ENCODE measurements around the gene AHSG.
"Not testable (repeated sequence)": the region's sequence is repeated elsewhere in the genome, so short reads cannot be mapped to it uniquely, and the experiment has no call there.

AHSG gene

GRCh38 chr3:186617036-186617946 is 4.4 kb downstream of the AHSG start:
- DNase-seq (ENCODE audit: low spot score), result peak; percentile 89

- DNase-seq (ENCODE audit: low spot score), result no peak
These were observed 5.6 kb downstream of the AHSG start for GRCh38 chr3:186618318-186618938.

GRCh38 chr3:186619787-186620212 is 6.9 kb downstream of the AHSG start:
- no peak for DNase-seq (ENCODE audit: low spot score)

- DNase-seq (ENCODE audit: low spot score), result no peak
These were observed 7.6 kb downstream of the AHSG start for GRCh38 chr3:186620213-186621092.

- DNase-seq (ENCODE audit: low spot score), result no peak
These were observed 9.2 kb downstream of the AHSG start for GRCh38 chr3:186621894-186622650.

GRCh38 chr3:186622651-186623310 is 9.9 kb downstream of the AHSG start:
- DNase-seq (ENCODE audit: low spot score), result no peak

GRCh38 chr3:186624598-186624997 is 11.7 kb downstream of the AHSG start:
- no peak for DNase-seq (ENCODE audit: low spot score)

- no peak for DNase-seq (ENCODE audit: low spot score)
These were observed 12.8 kb downstream of the AHSG start for GRCh38 chr3:186625600-186626042.

GRCh38 chr3:186626254-186626847 is 13.5 kb downstream of the AHSG start:
- no peak for DNase-seq (ENCODE audit: low spot score)

- no peak for DNase-seq (ENCODE audit: low spot score)
These were observed 15.1 kb downstream of the AHSG start for GRCh38 chr3:186627852-186628414.

GRCh38 chr3:186628756-186629155 is 15.9 kb downstream of the AHSG start:
- DNase-seq (ENCODE audit: low spot score), result no peak

GRCh38 chr3:186630950-186631641 is 18.2 kb downstream of the AHSG start:
- DNase-seq (ENCODE audit: low spot score), result no peak

GRCh38 chr3:186633481-186633880 is 20.6 kb downstream of the AHSG start:
- DNase-seq (ENCODE audit: low spot score), result no peak

- not testable (repeated sequence) for DNase-seq (ENCODE audit: low spot score)
These were observed 21.3 kb downstream of the AHSG start for GRCh38 chr3:186634207-186634606.

GRCh38 chr3:186635532-186635931 is 22.7 kb downstream of the AHSG start:
- no peak for DNase-seq (ENCODE audit: low spot score)

GRCh38 chr3:186636536-186636935 is 23.7 kb downstream of the AHSG start:
- no peak for DNase-seq (ENCODE audit: low spot score)

- DNase-seq (ENCODE audit: low spot score), result no peak
These were observed 24.8 kb downstream of the AHSG start for GRCh38 chr3:186637686-186638085.

- DNase-seq (ENCODE audit: low spot score), result no peak
These were observed 25.4 kb downstream of the AHSG start for GRCh38 chr3:186638259-186638658.

GRCh38 chr3:186639778-186640472 is 27.1 kb downstream of the AHSG start, which contains the start of gene FETUB:
Gene FETUB, plus strand, starts transcription at chr3:186640399. Its CDS starts 62 bp downstream, at chr3:186640461.
- no peak for DNase-seq (ENCODE audit: low spot score)

Measured in Ammon's horn (tissue), 1 donor.